ENCODE measurements around the gene ARPP19. TPM values are rescaled to one million over a fixed set of nuclear protein-coding genes. Genes with fewer than 3 reads are reported as not detected.
A peak's percentile ranks its signal among the peaks of the same experiment; 100 is the strongest.
"Not testable (repeated sequence)": the region's sequence is repeated elsewhere in the genome, so short reads cannot be mapped to it uniquely, and the experiment has no call there.

Gene ARPP19
- total RNA-seq, 1 donor from 2014 or later: 138 TPM

- DNase-seq (ENCODE audit: low read depth): no peak
These were observed 17.1 kb downstream of the ARPP19 start for GRCh38 chr15:52551762-52552161.

DNA sequence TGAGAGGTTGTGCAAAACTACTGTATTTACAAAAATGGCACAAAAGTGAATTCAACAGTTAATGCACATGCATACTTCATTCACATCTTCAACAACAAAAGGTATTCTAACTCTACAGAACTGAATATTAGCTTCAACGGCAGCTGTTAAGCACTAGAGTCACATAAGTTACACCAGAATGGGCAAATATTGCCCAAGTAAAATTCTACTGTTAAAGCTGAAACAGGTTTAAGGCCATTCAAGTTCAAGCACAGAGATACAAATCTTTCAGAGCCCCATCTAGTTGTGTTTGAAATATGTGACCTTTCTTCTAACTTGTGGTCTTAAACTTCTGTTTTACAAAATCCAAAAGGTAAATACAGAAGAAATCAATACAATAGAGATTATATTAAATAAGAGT lies 17.6 kb downstream of the ARPP19 start:
- DNase-seq (ENCODE audit: low read depth): not testable (repeated sequence)

GRCh38 chr15:52546031-52546751 lies 22.6 kb downstream of the ARPP19 start:
- DNase-seq (ENCODE audit: low read depth): no peak

DNA sequence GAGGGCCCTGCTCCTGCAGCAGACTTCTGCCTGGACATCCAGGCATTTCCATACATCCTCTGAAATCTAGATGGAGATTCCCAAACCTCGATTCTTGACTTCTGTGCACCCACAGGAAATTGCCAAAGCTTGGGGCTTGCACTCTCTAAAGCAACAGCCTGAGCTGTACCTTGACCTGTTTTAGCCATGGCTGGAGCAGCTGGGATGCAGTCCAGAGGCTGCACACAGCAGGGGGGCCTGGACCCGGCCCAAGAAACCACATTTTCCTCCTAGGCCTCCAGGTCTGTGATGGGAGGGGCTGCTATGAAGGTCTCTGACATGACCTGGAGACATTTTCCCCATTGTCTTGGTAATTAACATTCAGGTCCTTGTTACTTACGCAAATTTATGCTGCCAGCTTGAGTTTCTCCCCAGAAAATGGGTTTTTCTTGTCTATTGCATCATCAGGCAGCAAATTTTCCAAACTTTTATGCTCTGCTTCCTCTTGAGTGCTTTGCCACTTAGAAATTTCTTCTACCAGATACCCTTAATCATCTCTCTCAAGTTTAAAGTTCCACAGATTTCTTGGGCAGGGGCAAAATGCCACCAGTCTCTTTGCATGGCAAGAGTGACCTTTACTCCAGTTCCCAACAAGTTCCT lies 28.3 kb downstream of the ARPP19 start:
- DNase-seq (ENCODE audit: low read depth): no peak

DNA sequence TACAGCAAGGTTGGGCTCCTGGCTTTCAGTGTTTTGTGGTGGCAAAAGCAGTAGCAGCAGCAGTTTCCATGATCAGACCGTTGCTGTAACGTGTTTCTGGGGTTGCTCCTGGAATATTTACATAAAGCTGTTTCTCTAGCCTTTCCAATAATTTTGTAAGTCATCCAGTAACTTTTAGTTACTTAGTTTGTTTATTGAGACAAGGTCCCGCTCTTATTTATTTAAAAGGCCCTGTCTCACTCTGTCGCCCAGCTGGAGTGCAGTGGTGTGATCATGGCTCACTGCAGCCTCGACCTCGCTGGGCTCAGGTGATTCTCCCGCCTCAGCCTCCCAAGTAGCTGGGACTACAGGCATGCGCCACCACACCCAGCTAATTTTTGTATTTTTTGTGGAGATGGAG lies 31.4 kb downstream of the ARPP19 start:
- DNase-seq (ENCODE audit: low read depth): no peak

DNA sequence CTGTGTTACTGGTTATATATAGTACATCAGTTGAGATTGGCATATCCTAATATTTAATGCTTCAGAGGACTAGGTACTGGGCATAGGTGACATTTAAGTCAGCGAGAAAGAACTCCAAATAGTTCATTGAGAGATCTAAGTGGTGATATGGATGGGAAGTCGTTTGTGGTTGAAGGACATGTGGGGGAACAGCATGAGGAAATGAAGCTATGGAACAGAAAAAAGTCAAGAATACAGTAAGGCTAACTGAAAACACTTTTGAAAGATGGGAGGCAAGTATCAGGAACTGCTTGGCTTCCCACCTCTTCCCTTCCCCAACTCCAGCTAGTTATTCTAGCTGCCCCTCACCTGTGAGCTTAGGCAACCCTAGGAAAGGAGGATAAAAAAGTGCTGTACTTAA lies 36.4 kb downstream of the ARPP19 start:
- no peak for DNase-seq (ENCODE audit: low read depth)

DNA sequence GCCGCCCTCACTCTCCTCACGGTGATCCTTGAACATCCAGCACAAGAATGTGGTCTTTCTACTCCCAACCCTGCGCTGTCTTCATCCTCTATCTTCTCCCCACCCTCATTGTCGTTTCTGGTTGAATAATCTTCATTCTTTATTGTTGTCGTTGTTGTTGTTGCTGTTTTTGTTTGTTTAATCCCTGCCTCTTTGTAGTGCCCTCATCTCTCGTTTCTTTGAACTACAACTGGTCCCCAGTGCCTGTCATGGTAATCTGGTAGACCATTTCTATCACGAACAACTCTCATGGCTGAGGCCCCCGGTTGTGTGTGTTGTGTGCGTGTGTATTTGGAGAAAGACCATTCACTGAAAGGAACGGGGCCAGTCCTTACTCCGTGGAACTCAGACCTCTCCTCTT lies 38.9 kb downstream of the ARPP19 start:
- DNase-seq (ENCODE audit: low read depth): no peak

- no peak for DNase-seq (ENCODE audit: low read depth)
These were observed 39.4 kb downstream of the ARPP19 start for GRCh38 chr15:52529341-52529924.

GRCh38 chr15:52528564-52529340 lies 40.1 kb downstream of the ARPP19 start, which contains the start of gene MYO5A:
MYO5A (minus strand) TSS chr15:52528880; CDS start chr15:52528806, 74 bp downstream.
- peak; percentile 80 for DNase-seq (ENCODE audit: low read depth)

GRCh38 chr15:52527911-52528563 lies 40.8 kb downstream of the ARPP19 start:
- DNase-seq (ENCODE audit: low read depth): peak; percentile 43

DNA sequence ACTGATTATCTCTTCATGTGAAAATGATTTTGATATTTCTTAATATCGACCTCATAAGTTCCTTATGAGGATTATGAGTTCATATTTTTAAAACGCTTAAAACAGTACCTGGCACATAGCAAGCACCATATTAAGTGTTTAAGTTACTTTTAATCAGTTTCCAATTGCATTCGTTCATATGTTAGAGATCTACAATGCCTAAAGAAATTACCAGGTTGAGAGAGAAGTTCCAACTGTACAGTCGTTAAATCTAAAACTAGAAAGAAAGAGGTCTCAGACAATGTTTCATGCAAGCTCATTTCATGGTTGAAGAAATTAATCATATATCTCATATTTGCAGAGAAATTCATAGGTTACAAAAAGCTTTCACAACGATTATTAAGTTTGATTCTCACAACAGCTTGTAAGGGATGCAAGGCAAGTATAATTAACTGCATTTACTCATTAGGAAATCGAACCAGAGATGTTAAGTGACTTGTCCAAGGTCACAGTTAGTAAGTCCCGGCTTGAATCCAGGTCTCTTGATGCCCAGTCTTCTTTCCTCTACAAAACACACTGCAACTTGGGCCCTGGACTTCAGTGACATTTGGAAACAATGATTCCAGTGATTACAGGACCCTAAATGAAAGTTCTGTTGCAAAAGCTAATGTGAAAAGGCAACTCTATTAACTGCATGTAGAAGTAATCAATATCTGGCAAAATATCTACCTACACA lies 41.5 kb downstream of the ARPP19 start:
- DNase-seq (ENCODE audit: low read depth): no peak

DNA sequence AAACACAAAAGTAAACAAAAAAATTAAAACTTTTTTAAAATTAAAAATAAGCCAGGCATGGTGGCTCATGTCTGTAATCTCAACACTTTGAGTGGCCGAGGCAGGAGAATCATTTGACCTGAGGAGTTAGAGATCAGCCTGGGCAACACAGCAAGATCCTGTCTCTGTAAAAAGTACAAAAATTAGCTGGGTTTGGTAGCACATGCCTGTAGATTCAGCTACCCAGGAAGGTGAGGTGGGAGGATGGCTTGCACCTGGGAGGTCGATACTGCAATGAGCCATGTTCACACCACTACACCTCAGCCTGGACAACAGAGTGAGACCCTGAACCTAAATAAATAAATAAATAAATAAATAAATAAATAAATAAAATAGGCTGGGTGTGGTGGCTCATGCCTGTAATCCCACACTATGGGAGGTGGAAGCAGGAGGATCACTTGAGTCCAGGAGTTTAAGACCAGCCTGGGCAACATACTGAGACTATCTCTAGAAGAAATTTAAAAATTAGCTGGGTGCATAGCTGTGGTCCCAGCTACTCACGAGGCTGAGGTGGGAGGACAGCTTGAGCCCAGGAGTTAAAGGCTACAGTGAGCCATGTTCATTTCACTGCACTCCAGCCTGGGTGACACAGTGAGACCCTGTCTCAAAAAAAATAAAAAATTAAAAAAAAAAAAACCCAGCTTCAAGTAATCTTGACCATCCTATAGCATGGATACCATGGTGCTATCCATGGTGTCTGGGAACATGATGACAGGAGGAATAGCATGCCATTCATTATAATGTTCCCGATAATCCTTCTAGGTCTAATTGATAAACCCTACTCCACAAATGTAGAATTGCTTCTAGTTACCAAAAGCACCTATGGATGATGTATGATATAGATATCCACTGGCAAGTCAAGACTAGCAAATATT lies 44.4 kb downstream of the ARPP19 start:
- no peak for DNase-seq (ENCODE audit: low read depth)

GRCh38 chr15:52523647-52524046 lies 45.2 kb downstream of the ARPP19 start:
- DNase-seq (ENCODE audit: low read depth): no peak

DNA sequence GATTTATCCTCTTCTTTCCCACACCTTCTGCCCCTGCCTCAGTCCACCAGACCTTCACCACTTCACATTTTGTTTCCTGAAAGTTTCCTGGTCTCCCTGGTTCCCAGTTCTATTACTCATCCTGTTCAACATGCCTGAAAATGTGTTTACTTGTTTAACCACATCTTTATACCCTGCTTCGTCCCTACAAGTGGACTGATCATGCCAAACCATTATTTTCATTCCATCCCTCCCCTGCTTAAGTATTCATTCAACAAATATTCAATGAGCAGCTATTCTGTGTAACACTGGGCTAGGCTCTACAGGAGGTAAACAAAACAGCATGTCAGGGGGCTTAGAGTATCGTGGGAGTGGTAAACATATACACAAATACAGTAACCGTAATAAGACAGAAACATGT lies 45.6 kb downstream of the ARPP19 start:
- DNase-seq (ENCODE audit: low read depth): peak; percentile 29

DNA sequence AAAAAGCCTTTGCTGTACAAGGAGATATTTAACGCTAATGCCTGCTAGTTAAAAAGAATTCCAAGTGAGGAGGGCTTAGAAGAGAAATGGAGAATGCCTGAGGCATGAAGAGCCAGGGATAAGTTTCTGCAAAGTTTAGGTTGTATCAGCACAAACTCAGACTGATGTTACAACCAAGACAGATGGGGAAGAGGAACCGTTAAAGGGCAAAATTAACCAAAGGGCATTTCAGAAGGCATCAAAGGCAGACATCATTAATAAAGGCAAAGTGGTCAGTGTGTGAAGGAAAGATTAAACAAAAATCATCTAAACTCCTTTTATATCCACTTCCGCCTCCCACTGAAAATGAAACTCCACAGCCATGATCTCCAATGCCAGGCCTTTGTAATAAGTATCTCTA lies 47.1 kb downstream of the ARPP19 start:
- no peak for DNase-seq (ENCODE audit: low read depth)

DNA sequence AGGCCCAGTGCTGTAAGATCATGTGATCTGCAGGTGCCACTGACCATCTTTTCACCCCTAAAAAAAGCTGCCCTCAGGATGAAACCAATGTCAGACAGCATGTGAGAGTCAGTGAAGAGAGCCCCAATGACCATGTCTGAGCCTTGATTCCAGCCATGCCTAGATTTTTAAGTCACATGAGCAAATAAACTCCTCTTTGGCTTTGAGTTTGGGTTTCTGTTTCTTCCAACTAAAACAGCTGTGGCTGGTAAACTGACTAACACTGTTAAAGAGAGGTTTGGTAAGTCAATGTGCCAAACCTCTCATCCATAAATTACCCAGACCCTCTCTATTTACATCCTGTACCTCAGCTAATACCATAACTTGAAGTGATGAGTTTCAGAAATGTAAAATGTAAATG lies 48.4 kb downstream of the ARPP19 start:
- DNase-seq (ENCODE audit: low read depth): peak; percentile 26

GRCh38 chr15:52518487-52519371 lies 50.1 kb downstream of the ARPP19 start:
- DNase-seq (ENCODE audit: low read depth): no peak

GRCh38 chr15:52517014-52517413 lies 51.8 kb downstream of the ARPP19 start:
- no peak for DNase-seq (ENCODE audit: low read depth)

Data from myocyte (in vitro differentiated cells).